ENCODE results near the gene AAMP. TPM values are rescaled to one million over a fixed set of nuclear protein-coding genes. Genes with fewer than 3 reads are reported as not detected.

AAMP gene
- total RNA-seq, 4 donors from 2014 or later = 104 to 169 (median 144) TPM

GRCh38 chr2:218291318-218292047 is 21.5 kb upstream of the AAMP start:
- no peak for TF ChIP-seq CTCF (IDR thresholded peaks at IDR 0.05)
- no peak for TF ChIP-seq EP300 (IDR thresholded peaks at IDR 0.05)
- TF ChIP-seq POLR2AphosphoS5 (IDR thresholded peaks at IDR 0.05) = no peak
- no peak for TF ChIP-seq POLR2A (IDR thresholded peaks at IDR 0.05; ENCODE audit: low read depth)
- H3K4me3 ChIP-seq = peak overlapping the region; percentile 79 to 97 (median 88)
- peaks cover 58 to 73% (median 64%) of the 10 kb centered on the region in 4 donors for H3K4me1 ChIP-seq
- H3K36me3 ChIP-seq = no peaks in the 10 kb centered on the region
- WGBS = 19% methylated on average over 11 of the region's 12 CpGs
- intact Hi-C loops (cut with DNase I) = loop anchor here (2.0 kb wide), 1 partner anchor 105 kb away; no protein-coding TSS in a partner anchor
- DNase-seq (ENCODE audit: extremely low spot score) = no peak
- H3K9me3 ChIP-seq = no peaks in the 10 kb centered on the region
- peak overlapping the region; percentile 93 to 100 (median 96) for H3K27ac ChIP-seq (replicated peaks in 1 of 4)
- H3K27me3 ChIP-seq = no peaks in the 10 kb centered on the region

- H3K27me3 ChIP-seq = no peaks in the 10 kb centered on the region
- 56% methylated on average over 5 of the region's 12 CpGs for WGBS
- peak overlapping the region; percentile 93 to 100 (median 96) for H3K27ac ChIP-seq (replicated peaks in 1 of 4)
- intact Hi-C loops (cut with DNase I) = loop anchor here (2.0 kb wide), 1 partner anchor 106 kb away; no protein-coding TSS in a partner anchor
- DNase-seq (ENCODE audit: extremely low spot score) = no peak
- TF ChIP-seq POLR2AphosphoS5 (IDR thresholded peaks at IDR 0.05) (no peak), POLR2A (IDR thresholded peaks at IDR 0.05; ENCODE audit: low read depth) (no peak), CTCF (IDR thresholded peaks at IDR 0.05) (no peak), EP300 (IDR thresholded peaks at IDR 0.05) (no peak)
- H3K36me3 ChIP-seq = no peaks in the 10 kb centered on the region
- peaks cover 67 to 82% (median 73%) of the 10 kb centered on the region in 4 donors for H3K4me1 ChIP-seq
- H3K4me3 ChIP-seq = peak overlapping the region; percentile 79 to 97 (median 88)
- H3K9me3 ChIP-seq = no peaks in the 10 kb centered on the region
These were observed 20.7 kb upstream of the AAMP start for GRCh38 chr2:218290316-218291261.

- peak; percentile 92 for DNase-seq (ENCODE audit: extremely low spot score)
- peak overlapping the region; percentile 93 to 100 (median 96) for H3K27ac ChIP-seq (replicated peaks in 1 of 4)
- peak overlapping the region; percentile 79 to 97 (median 88) for H3K4me3 ChIP-seq
- no peak for TF ChIP-seq CTCF (IDR thresholded peaks at IDR 0.05)
- TF ChIP-seq EP300 (IDR thresholded peaks at IDR 0.05) = peak; percentile 80
- TF ChIP-seq POLR2AphosphoS5 (IDR thresholded peaks at IDR 0.05) = peak; percentile 52 to 76
- H3K9me3 ChIP-seq = no peaks in the 10 kb centered on the region
- H3K4me1 ChIP-seq = peaks cover 73 to 90% (median 80%) of the 10 kb centered on the region in 4 donors
- whole genome bisulfite sequencing = 30% methylated on average over 6 of the region's 6 CpGs
- no peaks in the 10 kb centered on the region for H3K27me3 ChIP-seq
- intact Hi-C loops (cut with DNase I) = loop anchor here (2.0 to 10.0 kb wide), 2 partner anchors 107 to 275 kb away; partner anchors contain the start of genes CNOT9 and USP37
- H3K36me3 ChIP-seq = no peaks in the 10 kb centered on the region
These were observed 19.8 kb upstream of the AAMP start for GRCh38 chr2:218289639-218290315.

Data from esophagus muscularis mucosa (tissue), 4 donors.